GM12865 (cell line): Measurements from ENCODE around the gene DEAF1.

Experiments used
- DNase-seq: peaks from one replicate; pipeline ENCODE4 v3.0.0; 2010; ENCODE audit warnings: low read depth
- H3K4me3 ChIP-seq: 2 replicates; pipeline ENCODE4 v1.5.1; 2011; ENCODE audit warnings: mild to moderate bottlenecking, low read depth, low read length, control low read depth
- CTCF ChIP-seq: IDR thresholded peaks from 2 replicates; pipeline ENCODE4 v1.5.1; 2011; ENCODE audit warnings: low read length, control low read depth, low read depth, inconsistent platforms; ENCODE audit not compliant: insufficient read depth; ENCODE audit errors: missing control alignments

DEAF1 gene

GRCh38 chr11:625636-626268 lies 69.3 kb downstream of the DEAF1 start:
- no peak overlapping the region for H3K4me3 ChIP-seq
- TF ChIP-seq CTCF, result no peak
- DNase-seq, result no peak

- no peak for TF ChIP-seq CTCF
- H3K4me3 ChIP-seq, result no peak within 1 kb of the TSS
- DNase-seq, result no peak
Measured at GRCh38 chr11:624705-625635, 70.1 kb downstream of the DEAF1 start, which contains the start of gene CDHR5. Gene CDHR5, minus strand, starts transcription at chr11:624955. Its CDS starts 53 bp downstream, at chr11:624902.

- no peak overlapping the region for H3K4me3 ChIP-seq
- no peak for DNase-seq
Measured at GRCh38 chr11:623999-624704, 70.9 kb downstream of the DEAF1 start.

GRCh38 chr11:623349-623869 lies 71.6 kb downstream of the DEAF1 start:
- TF ChIP-seq CTCF, result no peak
- no peak overlapping the region for H3K4me3 ChIP-seq
- no peak for DNase-seq

More at GRCh38 chr11:623999-624704, 70.9 kb downstream of the DEAF1 start:
- TF ChIP-seq CTCF, result no peak

- no peak overlapping the region for H3K4me3 ChIP-seq
- DNase-seq, result no peak
- no peak for TF ChIP-seq CTCF
Measured at GRCh38 chr11:621838-622237, 73.2 kb downstream of the DEAF1 start.

- H3K4me3 ChIP-seq, result no peak overlapping the region
- no peak for DNase-seq
- no peak for TF ChIP-seq CTCF
Measured at GRCh38 chr11:620935-621814, 73.8 kb downstream of the DEAF1 start.
